CD4-positive, alpha-beta T cell treated with Interleukin-1 beta for 1 hour (primary cell): ENCODE results near the gene SUPT4H1.

Source experiments
- DNase-seq, 2 donors: peaks; one replicate each; pipeline ENCODE4 v3.0.0-alpha.2; 2020 to 2022

The SUPT4H1 gene

GRCh38 chr17:58380207-58381123 is 28.5 kb upstream of the SUPT4H1 start:
- DNase-seq = no peak

- no peak for DNase-seq
Measured at GRCh38 chr17:58379511-58379824, 27.5 kb upstream of the SUPT4H1 start.

- peak in 1 of 2 donors; percentile 16 for DNase-seq
Measured at GRCh38 chr17:58378733-58379510, 26.9 kb upstream of the SUPT4H1 start.

GRCh38 chr17:58377661-58378060 is 25.7 kb upstream of the SUPT4H1 start:
- DNase-seq = no peak

- no peak for DNase-seq
Measured at GRCh38 chr17:58377093-58377601, 25.1 kb upstream of the SUPT4H1 start.

- DNase-seq = no peak
Measured at GRCh38 chr17:58376472-58377000, 24.5 kb upstream of the SUPT4H1 start.

DNA sequence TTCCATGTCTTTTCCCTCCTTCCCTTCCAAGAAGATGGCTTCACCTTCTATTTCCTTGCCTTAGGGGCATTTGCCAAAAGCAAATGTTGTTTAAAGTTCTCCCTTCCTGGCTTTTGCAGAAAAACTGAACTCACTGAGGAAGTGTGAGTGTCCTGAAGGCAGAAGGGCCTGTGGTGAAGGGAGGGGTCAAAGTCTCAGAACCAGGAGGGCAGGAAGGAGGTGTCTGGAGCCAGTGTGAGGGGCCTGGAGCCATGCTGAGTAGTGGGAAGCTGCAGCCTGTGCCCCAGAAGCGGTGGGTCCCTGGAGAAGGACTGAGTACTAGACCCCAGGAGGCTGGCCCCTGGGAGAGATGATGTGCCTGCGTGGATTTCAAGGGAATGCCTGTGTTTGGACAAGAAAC is 23.8 kb upstream of the SUPT4H1 start:
- DNase-seq = no peak

DNA sequence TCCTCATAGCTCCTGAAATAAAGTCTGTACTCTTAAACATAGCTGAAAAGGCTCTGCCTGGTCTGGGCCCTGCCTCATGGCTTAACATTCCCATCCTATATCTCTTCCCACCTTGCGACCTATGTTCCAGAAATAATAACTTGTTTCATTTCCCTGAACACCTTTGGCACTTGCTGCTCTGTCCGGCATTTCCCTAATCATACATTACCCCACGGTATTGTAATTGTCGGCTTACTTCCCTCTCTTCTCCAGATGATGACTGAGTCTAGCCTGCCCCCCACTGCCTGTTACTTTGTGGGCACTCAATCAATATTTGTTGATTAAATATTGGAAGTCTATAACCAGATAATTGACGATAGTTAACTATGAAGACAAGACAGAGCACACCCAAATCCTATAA is 23.3 kb upstream of the SUPT4H1 start:
- DNase-seq = no peak

GRCh38 chr17:58373923-58374322 is 21.9 kb upstream of the SUPT4H1 start:
- DNase-seq = no peak

GRCh38 chr17:58373003-58373402 is 21.0 kb upstream of the SUPT4H1 start:
- no peak for DNase-seq

DNA sequence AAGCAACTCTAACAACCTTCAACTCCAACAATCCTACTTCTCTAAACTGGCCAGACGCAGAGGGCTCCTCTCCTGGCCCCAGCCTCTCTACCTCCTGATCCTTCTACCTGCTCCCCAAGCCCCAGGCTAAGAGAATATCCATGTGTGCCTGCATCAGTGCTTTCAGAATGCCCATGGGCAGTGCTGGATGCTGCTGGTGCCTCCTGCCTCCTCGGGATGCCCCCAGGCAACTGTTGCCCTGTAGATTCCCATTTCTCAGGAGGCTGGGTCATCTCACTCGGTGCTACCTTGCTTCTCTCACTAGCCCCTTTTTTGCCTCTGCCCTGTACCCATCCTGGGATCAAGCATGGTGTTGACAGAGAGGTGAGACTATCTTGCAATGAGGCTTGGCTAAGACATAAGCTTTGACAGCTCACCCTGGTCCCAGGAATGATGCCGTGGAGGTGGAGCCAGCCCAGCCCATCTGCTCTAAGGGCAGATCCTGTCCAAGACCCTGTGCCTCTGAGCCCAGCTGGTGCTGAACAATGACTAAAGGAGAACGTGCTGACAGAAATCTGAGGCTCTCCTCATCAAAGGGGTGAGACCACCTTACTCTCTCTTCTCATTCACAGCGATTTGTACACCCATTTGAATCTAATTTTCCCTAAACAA is 19.4 kb upstream of the SUPT4H1 start:
- DNase-seq = no peak

- no peak for DNase-seq
Measured at GRCh38 chr17:58370716-58371115, 18.7 kb upstream of the SUPT4H1 start.

- DNase-seq = no peak
Measured at GRCh38 chr17:58370309-58370708, 18.3 kb upstream of the SUPT4H1 start.

DNA sequence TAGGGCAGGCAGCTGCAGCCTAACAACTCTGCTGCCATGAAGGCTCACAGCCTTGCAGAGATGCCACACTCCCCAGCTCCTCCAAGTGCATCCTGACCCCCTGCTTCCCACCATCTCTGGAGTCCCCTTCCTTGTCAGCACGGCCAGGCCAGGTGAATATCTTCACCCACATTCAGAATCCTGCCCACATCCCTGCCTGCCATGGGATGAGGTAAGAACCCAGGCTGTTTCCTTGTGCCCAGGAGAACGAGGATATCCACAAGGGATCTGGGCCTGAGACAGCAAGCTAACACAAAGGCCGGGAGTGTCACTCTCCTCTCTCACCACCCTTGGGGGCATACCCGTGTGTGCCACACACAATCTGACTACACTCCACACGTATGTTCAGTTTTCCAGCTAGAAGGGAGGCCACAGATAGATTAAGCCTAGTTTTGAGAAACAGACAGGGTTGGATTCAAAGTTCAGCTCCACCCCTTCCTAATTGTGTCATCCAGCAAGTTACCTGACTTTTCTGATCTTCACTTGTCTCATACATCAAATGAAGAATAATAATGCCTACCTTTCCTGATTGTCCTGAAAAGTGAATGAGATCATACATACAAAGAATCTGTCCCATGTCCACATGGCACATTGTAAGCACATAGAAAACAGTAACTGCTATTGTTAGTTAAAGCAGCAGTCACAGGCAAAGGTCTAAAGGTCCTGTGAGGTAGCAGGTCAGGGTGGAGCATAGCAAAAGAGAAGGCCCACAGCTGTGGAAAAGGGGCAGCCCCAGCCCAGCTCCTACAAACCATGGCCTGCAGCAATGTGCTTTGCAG is 17.4 kb upstream of the SUPT4H1 start:
- DNase-seq = no peak

GRCh38 chr17:58368860-58369213 is 16.8 kb upstream of the SUPT4H1 start:
- DNase-seq = peak in 1 of 2 donors; percentile 23

DNA sequence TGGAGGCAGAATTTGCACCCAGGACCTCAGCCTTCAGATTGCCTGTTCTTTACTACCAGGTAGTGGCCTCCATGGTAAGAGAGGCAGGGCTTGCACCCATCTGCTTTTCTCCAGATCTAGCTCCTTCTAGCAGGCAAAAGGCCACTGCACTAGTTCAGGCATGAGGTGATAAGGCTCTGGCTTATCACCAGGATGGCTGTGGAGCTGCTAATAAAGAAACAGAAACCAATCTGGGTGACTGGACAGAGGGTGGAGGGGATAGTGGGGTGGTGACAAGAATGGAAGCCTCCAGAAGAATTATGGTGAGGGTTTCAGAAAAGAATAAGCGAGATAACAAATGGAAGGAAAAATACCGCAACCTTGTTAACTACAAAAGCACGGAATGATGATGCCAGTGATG is 15.5 kb upstream of the SUPT4H1 start:
- DNase-seq = no peak

DNA sequence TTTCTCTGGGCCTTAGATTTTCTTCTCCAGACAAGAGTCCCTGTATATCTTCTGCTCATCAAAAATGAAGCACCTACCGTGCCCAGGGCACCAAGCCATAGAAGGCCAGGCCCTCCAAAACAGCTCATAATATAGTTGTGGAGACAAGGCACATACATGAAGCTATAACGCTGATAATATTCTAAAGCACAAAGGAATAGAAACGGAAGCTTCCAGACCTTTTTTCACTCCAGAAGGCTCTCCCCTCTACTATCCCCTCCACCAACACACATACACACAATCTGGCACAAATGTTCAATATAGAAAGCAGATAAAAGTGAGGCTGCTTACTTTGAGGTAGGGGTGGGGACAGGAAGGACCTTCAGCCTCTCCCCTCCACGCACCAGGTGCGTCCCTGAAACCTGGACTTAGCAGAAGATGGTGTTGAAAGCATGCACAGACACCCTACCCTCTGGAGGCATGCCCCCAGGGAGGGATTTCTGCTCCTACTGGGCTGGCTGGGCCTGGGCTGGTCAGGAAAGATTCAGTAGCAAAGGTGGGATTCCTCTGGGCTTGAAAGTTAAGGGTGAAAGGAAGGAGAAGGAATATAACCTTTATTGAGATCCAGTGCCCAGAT is 14.1 kb upstream of the SUPT4H1 start:
- DNase-seq = no peak

GRCh38 chr17:58365185-58365979 is 13.4 kb upstream of the SUPT4H1 start:
- no peak for DNase-seq

- no peak for DNase-seq
Measured at GRCh38 chr17:58364270-58364942, 12.4 kb upstream of the SUPT4H1 start.

- DNase-seq = no peak
Measured at GRCh38 chr17:58363457-58364185, 11.6 kb upstream of the SUPT4H1 start.
